A172 (cell line): ENCODE measurements around the gene SPTA1. TPM values are rescaled to one million over a fixed set of nuclear protein-coding genes. Genes with fewer than 3 reads are reported as not detected.
"Not testable (repeated sequence)": the region's sequence is repeated elsewhere in the genome, so short reads cannot be mapped to it uniquely, and the experiment has no call there.

ENCODE experiments used
- DNase-seq: peaks from one replicate; pipeline ENCODE4 v3.0.0-alpha.2; 2015; ENCODE audit warnings: low spot score
- total RNA-seq: library from RNA; depleted of rRNA; stranded (reverse); fragments of >200 nt; shearing (Covaris generic); gene quantifications from 2 replicates; pipeline ENCODE4 v1.2.3, GENCODE V29; 2014; rRNA removed

SPTA1 gene
- not detected in 2 replicates for total RNA-seq

GRCh38 chr1:158686111-158687009 lies at the start of gene SPTA1:
TSS of gene SPTA1 (minus strand) at chr1:158686715. CDS start at chr1:158686517, 198 bp downstream.
- DNase-seq = no peak

- DNase-seq = no peak
Observed at GRCh38 chr1:158735848-158736247, 49.3 kb upstream of the SPTA1 start.

DNA sequence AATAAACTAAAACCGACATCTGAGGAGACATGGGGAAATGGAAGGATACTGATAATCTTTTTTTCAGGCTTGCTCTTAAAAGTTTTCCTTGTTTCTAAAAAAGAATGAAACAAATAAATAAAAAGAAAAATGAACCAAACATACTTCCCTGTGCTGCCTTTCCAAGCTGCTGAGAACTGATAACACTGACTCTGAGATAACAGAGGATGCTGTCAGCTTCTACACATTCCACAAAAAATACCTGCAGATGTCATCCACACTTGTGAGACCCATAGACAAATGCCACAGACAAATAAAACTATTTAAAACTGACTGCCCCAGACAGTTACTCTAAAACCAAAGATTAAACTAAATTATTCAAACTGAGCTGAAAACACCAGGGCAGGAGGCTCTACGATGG lies 46.0 kb upstream of the SPTA1 start:
- DNase-seq = no peak

DNA sequence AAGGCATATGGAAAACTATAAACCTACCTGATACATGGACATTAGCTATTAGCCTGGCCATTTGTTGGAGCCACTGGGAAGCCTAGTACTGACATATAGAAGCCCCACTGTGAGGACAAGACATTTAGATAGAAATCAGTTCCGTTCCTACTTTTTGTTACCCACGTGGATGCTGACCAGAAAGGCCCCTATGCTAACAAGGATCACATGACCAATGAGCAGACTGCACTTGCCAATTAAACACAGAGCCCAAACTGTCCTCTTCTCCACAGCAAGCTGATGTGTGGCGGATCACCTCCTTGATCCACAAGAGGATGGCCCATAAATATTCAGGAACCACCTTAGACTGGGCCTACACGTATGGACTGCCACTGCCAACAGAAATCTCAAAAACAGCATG lies 45.2 kb upstream of the SPTA1 start:
- DNase-seq = no peak

GRCh38 chr1:158730453-158730852 lies 43.9 kb upstream of the SPTA1 start:
- DNase-seq = no peak

DNA sequence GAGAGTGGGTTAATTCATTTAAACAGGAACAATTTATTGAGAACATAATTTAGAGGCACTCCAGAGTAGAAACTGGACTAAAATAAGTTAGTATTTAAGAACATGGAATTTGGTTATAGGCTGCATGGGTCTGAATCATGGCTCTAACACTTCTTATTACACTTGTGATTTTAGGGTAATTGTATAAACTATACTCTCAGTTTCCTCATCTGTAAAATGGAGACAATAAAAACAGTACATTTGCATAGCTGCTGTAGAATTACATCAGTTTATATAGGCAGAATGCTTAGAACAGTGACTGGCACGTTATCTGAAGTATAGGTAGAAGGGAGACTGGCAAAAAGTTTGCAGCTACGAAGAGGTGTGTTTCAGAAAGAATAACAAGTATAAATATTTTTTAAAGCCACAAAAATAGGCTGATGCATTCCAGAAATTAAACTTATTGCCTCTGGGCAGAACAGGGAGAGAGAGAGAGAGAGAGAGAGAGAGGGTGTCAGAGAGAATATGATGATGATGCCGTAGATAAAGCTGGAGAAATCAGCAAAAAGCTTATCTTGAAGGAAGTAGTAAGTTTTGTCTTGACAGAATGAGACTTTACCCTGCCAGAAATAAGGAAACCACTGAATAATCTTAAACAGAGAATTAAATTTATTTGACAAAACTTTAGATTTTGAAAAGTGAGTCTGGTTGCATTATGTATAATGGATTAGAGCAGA lies 42.2 kb upstream of the SPTA1 start:
- no peak for DNase-seq

DNA sequence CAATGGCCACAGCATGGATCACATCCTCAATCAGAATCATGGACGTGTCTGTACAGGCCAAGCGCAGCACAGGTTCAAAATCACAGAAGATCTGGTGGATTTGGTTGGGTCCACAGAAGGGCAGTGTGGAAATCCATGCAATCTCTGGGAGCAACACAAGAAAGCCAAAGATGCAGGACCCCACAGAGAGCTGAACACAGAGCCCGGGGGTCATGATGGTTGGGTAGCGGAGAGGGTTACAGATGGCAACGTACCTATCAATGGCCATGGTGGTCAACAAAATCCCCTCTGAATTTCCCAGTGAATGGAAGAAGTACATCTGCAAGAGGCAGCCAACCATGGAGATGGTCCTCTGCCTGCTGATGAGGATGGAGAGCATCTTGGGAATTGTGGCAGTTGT lies 37.9 kb upstream of the SPTA1 start:
- no peak for DNase-seq

- DNase-seq = no peak
Observed at GRCh38 chr1:158720620-158721019, 34.1 kb upstream of the SPTA1 start, which contains the start of gene OR6K3. TSS of gene OR6K3 (minus strand) at chr1:158720720. CDS start at chr1:158718115, 2,605 bp downstream.

- DNase-seq = no peak
Observed at GRCh38 chr1:158719664-158720063, 33.1 kb upstream of the SPTA1 start.

GRCh38 chr1:158717344-158717743 lies 30.8 kb upstream of the SPTA1 start:
- no peak for DNase-seq

DNA sequence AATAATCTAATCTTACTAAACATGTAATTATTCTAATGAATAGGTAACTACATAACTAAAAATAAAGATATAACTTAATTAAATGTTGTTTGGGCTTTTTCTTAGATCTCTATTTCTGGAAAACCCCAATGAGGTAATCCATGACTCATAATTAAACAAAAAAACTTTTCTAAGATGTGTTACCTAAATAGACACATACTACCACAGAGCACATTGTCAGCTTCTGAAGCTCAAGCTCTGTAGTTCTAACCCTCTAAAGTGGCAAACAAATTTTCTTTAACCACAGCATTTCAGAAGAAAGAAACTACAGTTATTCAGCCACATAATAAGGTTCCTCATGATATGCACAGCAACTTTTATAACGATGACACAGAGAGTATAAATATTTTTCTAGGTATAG lies 29.8 kb upstream of the SPTA1 start:
- DNase-seq = no peak

DNA sequence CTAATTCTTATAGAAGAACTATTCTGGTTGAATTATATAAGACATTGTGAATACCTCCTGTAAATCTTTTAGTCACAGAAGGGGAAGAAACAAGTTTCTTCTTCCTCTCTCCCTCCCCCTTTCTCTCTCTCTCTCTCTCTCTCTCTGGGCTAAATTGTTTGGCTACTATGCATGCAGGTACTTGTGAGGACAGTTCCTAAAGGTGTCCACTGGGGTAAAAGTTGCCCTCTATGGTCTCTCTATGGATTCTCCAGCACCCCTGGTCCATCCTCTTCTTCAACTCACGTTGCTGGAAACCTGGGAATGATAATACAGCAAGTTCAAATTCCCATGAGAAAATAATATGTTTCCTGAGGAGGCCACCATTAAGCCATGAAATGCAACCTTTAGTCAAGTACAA lies 28.2 kb upstream of the SPTA1 start:
- no peak for DNase-seq

DNA sequence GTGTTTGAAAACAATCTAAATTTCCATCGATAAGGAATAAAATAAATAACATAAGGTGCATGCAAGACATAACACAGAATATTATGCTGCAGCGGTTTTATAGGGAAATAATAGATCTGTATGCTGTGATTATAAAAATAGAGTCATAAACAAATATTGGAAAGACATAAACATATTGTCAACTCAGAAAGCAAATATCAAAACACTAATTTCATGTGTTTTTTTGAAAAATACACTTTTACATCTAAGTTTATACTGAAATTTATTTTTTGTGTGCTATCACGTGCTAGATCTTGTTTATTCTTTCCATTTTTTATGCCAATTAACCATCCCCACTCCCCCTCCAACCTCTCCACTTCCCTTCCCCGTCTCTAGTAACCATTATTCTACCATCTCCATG lies 24.6 kb upstream of the SPTA1 start:
- DNase-seq = no peak

DNA sequence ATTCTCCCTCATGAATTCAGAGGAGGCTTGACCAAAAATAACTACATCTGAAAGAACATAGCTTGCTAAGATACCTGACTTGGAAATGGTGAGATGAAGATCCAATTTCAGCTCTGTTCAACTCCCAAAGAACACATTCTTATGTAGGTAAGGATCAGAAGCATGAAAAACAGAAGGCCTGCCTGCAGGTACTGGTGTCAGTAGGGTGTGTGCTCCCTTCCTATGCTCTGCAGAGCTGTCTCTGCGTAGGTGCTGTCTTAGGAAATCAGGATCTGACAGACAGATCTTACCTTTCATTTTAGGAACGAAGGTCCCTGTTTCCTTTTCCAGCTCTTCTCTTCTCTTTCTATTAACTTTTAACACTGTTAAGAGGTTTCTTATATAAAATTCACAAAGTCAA lies 19.6 kb upstream of the SPTA1 start:
- no peak for DNase-seq

GRCh38 chr1:158700552-158700951 lies 14.0 kb upstream of the SPTA1 start, which contains the start of gene OR6K2:
TSS of gene OR6K2 (minus strand) at chr1:158700652. CDS start at chr1:158700652, 0 bp downstream.
- DNase-seq = no peak

DNA sequence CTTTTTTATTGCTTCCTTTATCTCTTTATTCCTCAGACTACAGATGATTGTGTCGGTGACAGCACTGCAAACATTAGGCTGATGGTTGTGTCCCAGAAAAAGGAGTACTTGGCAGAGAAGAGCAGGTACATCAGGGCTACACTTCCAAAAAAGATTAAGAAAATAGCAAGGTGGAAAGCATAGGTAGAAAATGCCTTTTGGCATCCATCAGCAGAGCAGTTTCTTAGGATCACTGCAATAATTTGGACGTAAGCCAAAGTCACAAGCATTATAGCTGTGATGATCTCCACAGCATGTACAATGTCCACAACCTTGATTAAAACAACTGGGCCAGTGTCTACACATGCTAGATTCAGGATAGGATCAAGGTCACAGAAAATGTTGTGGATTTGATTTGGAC lies 8.1 kb upstream of the SPTA1 start:
- no peak for DNase-seq

GRCh38 chr1:158692356-158692755 lies 5.8 kb upstream of the SPTA1 start:
- DNase-seq = no peak

- DNase-seq = no peak
Observed at GRCh38 chr1:158691907-158692306, 5.4 kb upstream of the SPTA1 start.

DNA sequence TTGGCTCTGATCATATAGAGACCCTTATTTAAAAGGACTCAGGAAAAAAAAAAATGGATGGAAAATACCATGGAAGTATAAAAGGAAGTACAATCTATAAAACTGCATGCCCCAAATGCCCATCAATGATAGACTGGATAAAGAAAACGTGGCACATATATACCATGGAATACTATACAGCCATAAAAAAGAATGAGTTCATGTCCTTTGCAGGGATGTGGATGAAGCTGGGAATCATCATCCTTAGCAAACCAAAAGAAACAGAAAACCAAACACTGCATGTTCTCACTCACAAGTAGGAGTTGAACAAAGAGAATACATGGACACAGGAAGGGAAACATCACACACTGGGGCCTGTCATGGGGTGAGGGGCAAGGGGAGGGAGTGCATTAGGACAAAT lies 4.6 kb upstream of the SPTA1 start:
- not testable (repeated sequence) for DNase-seq

- no peak for DNase-seq
Observed at GRCh38 chr1:158689875-158690274, 3.4 kb upstream of the SPTA1 start.

DNA sequence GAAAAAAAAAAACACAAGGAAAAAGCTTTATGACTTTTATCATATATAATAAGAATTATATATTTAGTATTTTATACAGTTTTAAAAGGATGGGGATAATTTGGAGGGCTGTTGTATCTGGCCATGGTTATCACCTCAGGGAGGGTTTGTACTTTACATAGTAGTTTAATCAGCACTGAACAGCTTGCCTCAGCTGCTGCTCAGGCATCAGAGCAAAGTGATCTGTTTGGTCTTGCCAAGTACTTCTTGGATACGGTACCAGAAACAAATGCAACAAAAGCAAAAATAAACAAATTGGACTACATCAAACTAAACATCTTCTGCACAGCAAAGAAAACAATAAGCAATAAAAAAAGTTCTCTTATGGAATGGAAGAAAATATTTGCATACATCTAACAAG lies 2.6 kb upstream of the SPTA1 start:
- no peak for DNase-seq

DNA sequence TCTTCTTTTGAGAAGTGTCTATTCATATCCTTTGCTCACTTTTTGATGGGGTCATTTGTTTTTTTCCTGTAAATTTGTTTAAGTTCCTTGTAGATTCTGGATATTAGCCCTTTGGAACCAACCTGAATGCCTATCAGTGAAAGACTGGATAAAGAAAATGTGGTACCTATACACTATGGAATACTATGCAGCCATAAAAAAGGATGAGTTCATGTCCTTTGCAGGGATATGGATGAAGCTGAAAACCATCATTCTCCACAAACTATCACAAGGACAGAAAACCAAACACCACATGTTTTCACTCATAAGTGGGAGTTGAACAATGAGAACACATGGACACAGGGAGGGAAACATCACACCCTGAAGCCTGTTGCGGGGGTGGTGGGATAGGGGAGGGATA lies 1.8 kb upstream of the SPTA1 start:
- DNase-seq = not testable (repeated sequence)

DNA sequence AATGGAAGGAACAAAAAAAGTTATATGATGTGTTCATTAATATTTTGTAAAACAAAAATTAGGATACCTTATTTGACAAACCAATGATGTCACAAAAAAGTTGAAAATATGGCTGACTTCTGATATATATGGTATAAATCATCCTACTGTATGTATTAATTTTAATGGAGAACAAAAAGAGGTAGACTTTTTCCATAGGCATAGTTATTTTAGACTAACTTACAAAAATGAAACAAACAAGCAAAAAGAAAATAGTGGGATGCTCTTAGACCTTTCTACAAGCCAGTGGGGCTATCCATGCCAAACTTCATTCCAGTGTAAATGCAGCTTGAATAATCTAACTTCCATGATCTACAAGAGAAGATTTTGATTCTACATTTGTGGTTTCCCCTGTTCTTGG lies 522 bp upstream of the SPTA1 start:
- no peak for DNase-seq
